HepG2 (cell line): Measurements from ENCODE around the gene IARS2. TPM values are rescaled to one million over a fixed set of nuclear protein-coding genes. Genes with fewer than 3 reads are reported as not detected.

Experiments used
- CCAR2 ChIP-seq: fragments of 200-400 bp; formaldehyde crosslinking; optimal IDR thresholded peaks from 2 replicates; pipeline ENCODE3; 2018; ENCODE audit warnings: low read depth, mild to moderate bottlenecking, low read length, moderate library complexity
- FOXJ3 ChIP-seq: sonication (generic); formaldehyde crosslinking; IDR thresholded peaks from 2 replicates; pipeline ENCODE4 v1.4.0; 2020; ENCODE audit warnings: missing genetic modification reagents, mild to moderate bottlenecking, borderline replicate concordance
- JUND ChIP-seq: sonication (generic); formaldehyde crosslinking; IDR thresholded peaks from 2 replicates; pipeline ENCODE4 v1.8.0; 2022; ENCODE audit warnings: mild to moderate bottlenecking, missing genetic modification reagents
- KMT2B ChIP-seq: IDR thresholded peaks from 2 replicates; pipeline ENCODE4 v1.6.1; 2016; ENCODE audit warnings: missing genetic modification reagents, missing compliant biosample characterization
- NR2F2 ChIP-seq: IDR thresholded peaks from 2 replicates; pipeline ENCODE4 v1.6.1; 2012; ENCODE audit warnings: low read depth, inconsistent platforms, borderline replicate concordance
- PITX1 ChIP-seq: sonication (generic); formaldehyde crosslinking; IDR thresholded peaks from 2 replicates; pipeline ENCODE4 v1.5.1; 2020; ENCODE audit warnings: mild to moderate bottlenecking, missing genetic modification reagents
- RNF2 ChIP-seq: fragments of 450-650 bp; conservative IDR thresholded peaks from 2 replicates; pipeline ENCODE4 v1.6.1; 2016; ENCODE audit warnings: low read depth
- TAF1 ChIP-seq: sonication (generic); formaldehyde crosslinking; IDR thresholded peaks from 2 replicates; pipeline ENCODE4 v1.4.0; 2020; ENCODE audit warnings: missing genetic modification reagents
- TARDBP ChIP-seq: sonication (generic); formaldehyde crosslinking; IDR thresholded peaks from 2 replicates; pipeline ENCODE4 v1.8.0; 2022; ENCODE audit warnings: mild to moderate bottlenecking, missing genetic modification reagents
- TEAD3 ChIP-seq: optimal IDR thresholded peaks from 2 replicates; pipeline ENCODE3; 2016; ENCODE audit warnings: borderline replicate concordance
- UBTF ChIP-seq: sonication (generic); formaldehyde crosslinking; IDR thresholded peaks from 2 replicates; pipeline ENCODE4 v1.4.0; 2020; ENCODE audit warnings: mild to moderate bottlenecking, missing genetic modification reagents
- XBP1 ChIP-seq: sonication (generic); formaldehyde crosslinking; IDR thresholded peaks from 2 replicates; pipeline ENCODE4 v1.5.0; 2020; ENCODE audit warnings: missing genetic modification reagents
- YEATS2 ChIP-seq: sonication (generic); formaldehyde crosslinking; IDR thresholded peaks from 2 replicates; pipeline ENCODE4 v1.4.0; 2020; ENCODE audit warnings: missing genetic modification reagents, borderline replicate concordance
- ZNF574 ChIP-seq: sonication (generic); formaldehyde crosslinking; IDR thresholded peaks from 2 replicates; pipeline ENCODE4 v1.4.0; 2020; ENCODE audit warnings: missing genetic modification reagents
- ZNF609 ChIP-seq: sonication (generic); formaldehyde crosslinking; IDR thresholded peaks from 2 replicates; pipeline ENCODE4 v1.4.0; 2020; ENCODE audit warnings: mild to moderate bottlenecking, missing genetic modification reagents, borderline replicate concordance
- ZNF614 ChIP-seq: IDR thresholded peaks from 2 replicates; pipeline ENCODE4 v1.6.1; 2018; ENCODE audit warnings: missing biosample characterization, missing genetic modification reagents, inconsistent platforms, borderline replicate concordance
- ZNF747 ChIP-seq: sonication (generic); formaldehyde crosslinking; IDR thresholded peaks from 2 replicates; pipeline ENCODE4 v1.8.1; 2023; ENCODE audit warnings: missing genetic modification reagents, mild to moderate bottlenecking, borderline replicate concordance
- ZSCAN30 ChIP-seq: sonication (generic); formaldehyde crosslinking; IDR thresholded peaks from 2 replicates; pipeline ENCODE4 v1.5.0; 2020; ENCODE audit warnings: mild to moderate bottlenecking, missing genetic modification reagents
- polyA plus RNA-seq, 8 experiments: library from polyadenylated mRNA; depleted of rRNA in 3 of 8; stranded (reverse) in 7 of 8; unstranded in 1 of 8; fragments of >200 nt; fragmentation: Illumina TruSeq in 4 of 8; extraction: Trizol in 4 of 8; gene quantifications; 2 replicates each; pipeline versions ENCODE4 v1.2.1 to v1.2.3, GENCODE V29; 2011 to 2016; ENCODE audit warnings: low read depth in 4 of 8, missing spikeins in 1 of 8, mixed read lengths in 1 of 8; ENCODE audit not compliant: insufficient read depth in 1 of 8
- total RNA-seq, 5 experiments: library from RNA; depleted of rRNA; stranded (reverse); fragments of >200 nt; fragmentation: Illumina TruSeq; extraction: Trizol; gene quantifications; 2 replicates each; pipeline ENCODE4 v1.2.3, GENCODE V29; 2016; ENCODE audit warnings: low read depth in 1 of 5

IARS2 gene
- total and polyA plus RNA-seq, 2 of the 13 experiments (the other 11 are each of a cell fraction or from before 2014, with no cell fraction given), result 28.6 to 122 TPM

- TF ChIP-seq ZNF609 (CRISPR knock-in tag) (peak; percentile 17; the same call in 1 of the 2 replicates), ZNF574 (CRISPR knock-in tag) (peak; percentile 66), YEATS2 (CRISPR knock-in tag) (peak; percentile 86; the same call in 1 of the 2 replicates), RNF2 (no peak), CCAR2 (no peak), JUND (CRISPR knock-in tag) (no peak), ZNF747 (CRISPR knock-in tag) (peak; percentile 82), ZNF614 (CRISPR knock-in tag) (peak; percentile 63; the same call in 1 of the 2 replicates), XBP1 (CRISPR knock-in tag) (0 out of 2 replicates have a peak, but pooled peaks have one; percentile 52), KMT2B (CRISPR knock-in tag) (peak; percentile 88), TARDBP (0 out of 2 replicates have a peak, but pooled peaks have one; percentile 30), PITX1 (CRISPR knock-in tag) (peak; percentile 74), NR2F2 (0 out of 2 replicates have a peak, but pooled peaks have one; percentile 10), FOXJ3 (CRISPR knock-in tag) (no peak), TAF1 (peak; percentile 79), ZSCAN30 (CRISPR knock-in tag) (no peak), TEAD3 (CRISPR knock-in tag) (peak; percentile 81), UBTF (CRISPR knock-in tag) (peak; percentile 42)
These were observed 4.0 kb upstream of the IARS2 start, which contains the start of gene BPNT1 (continued) for GRCh38 chr1:220089650-220090556.
